H1 (cell line): ENCODE data around the gene GBA2. TPM values are rescaled to one million over a fixed set of nuclear protein-coding genes. Genes with fewer than 3 reads are reported as not detected.
A peak's percentile ranks its signal among the peaks of the same experiment; 100 is the strongest.

Source experiments
- CTCF ChIA-PET: fragments of 300-600 bp; sonication (Branson Sonifier 250); formaldehyde crosslinking; loops from one replicate; lab custom pipeline; 2021; ENCODE audit not compliant: partially characterized antibody; lab: Charles Lee
- POLR2A ChIA-PET: fragments of 300-600 bp; sonication (Branson Sonifier 250); formaldehyde crosslinking; loops from one replicate; lab custom pipeline; 2021; ENCODE audit warnings: inconsistent platforms; ENCODE audit not compliant: partially characterized antibody; lab: Charles Lee
- DNase-seq, 2 experiments: peaks; one replicate each; pipeline versions ENCODE4 v3.0.0 to v3.0.0-alpha.2; 2010 to 2022; ENCODE audit warnings: low spot score in 2 of 2, low read depth in 1 of 2, mixed read lengths in 1 of 2
- FAIRE-seq: peaks from 2 replicates; lab custom pipeline; 2011; peaks lifted over from hg19 to GRCh38; lab: Jason Lieb, UNC
- H2AFZ ChIP-seq: 2 replicates; pipeline ENCODE4 v1.8.1; 2012; ENCODE audit warnings: low read length, inconsistent platforms
- H2AK5ac ChIP-seq: 2 replicates; pipeline ENCODE4 v1.6.1; 2013; ENCODE audit warnings: low read depth, low read length
- H2BK120ac ChIP-seq: replicated peaks from 2 replicates; pipeline ENCODE3; 2013; ENCODE audit warnings: low read depth, low read length, inconsistent platforms
- H2BK12ac ChIP-seq: 2 replicates; pipeline ENCODE4 v1.6.1; 2013; ENCODE audit warnings: low read depth, low read length
- H2BK15ac ChIP-seq: 2 replicates; pipeline ENCODE4 v1.6.1; 2013; ENCODE audit warnings: low read length
- H2BK20ac ChIP-seq: 2 replicates; pipeline ENCODE4 v1.6.1; 2013; ENCODE audit warnings: low read length
- H2BK5ac ChIP-seq: 2 replicates; pipeline ENCODE4 v1.6.1; 2013; ENCODE audit warnings: low read depth, low read length
- H3K14ac ChIP-seq: 2 replicates; pipeline ENCODE4 v1.6.1; 2013; ENCODE audit warnings: inconsistent platforms; ENCODE audit not compliant: insufficient read length
- H3K18ac ChIP-seq: 2 replicates; pipeline ENCODE4 v1.6.1; 2013; ENCODE audit warnings: low read length; ENCODE audit errors: extremely low read depth
- H3K23ac ChIP-seq: 2 replicates; pipeline ENCODE4 v1.6.1; 2013; ENCODE audit warnings: inconsistent platforms; ENCODE audit not compliant: insufficient read length
- H3K23me2 ChIP-seq: 2 replicates; pipeline ENCODE4 v1.6.1; 2013; ENCODE audit warnings: low read depth, low read length
- H3K27ac ChIP-seq: 2 replicates; pipeline ENCODE4 v1.6.1; 2011; ENCODE audit warnings: low read depth, low read length, inconsistent platforms
- H3K27me3 ChIP-seq, 4 experiments: replicated peaks in 1 of 4; 1 replicate in 1 of 4; 2 replicates in 3 of 4; pipeline versions ENCODE4 v1.6.1 to v1.8.1; 2011 to 2013; ENCODE audit warnings: low read length in 3 of 4, mild to moderate bottlenecking in 3 of 4, inconsistent platforms in 2 of 4, mixed read lengths in 2 of 4, moderate library complexity in 1 of 4; ENCODE audit not compliant: control insufficient read depth in 3 of 4, insufficient read depth in 3 of 4; ENCODE audit errors: extremely low read depth in 1 of 4
- H3K36me3 ChIP-seq, 4 experiments: 2 replicates each; pipeline versions ENCODE4 v1.6.1 to v1.8.1; 2011 to 2013; ENCODE audit warnings: mild to moderate bottlenecking in 4 of 4, low read length in 3 of 4, moderate library complexity in 2 of 4, control low read depth in 1 of 4, inconsistent platforms in 1 of 4; ENCODE audit not compliant: insufficient read depth in 4 of 4, control insufficient read depth in 2 of 4
- H3K4ac ChIP-seq: replicated peaks from 2 replicates; pipeline ENCODE3; 2013; ENCODE audit warnings: low read length, low read depth, mixed read lengths, inconsistent platforms; ENCODE audit not compliant: insufficient read length
- H3K4me1 ChIP-seq, 4 experiments: replicated peaks in 1 of 4; 1 replicate in 1 of 4; 2 replicates in 3 of 4; pipeline versions ENCODE4 v1.6.1 to v1.8.1; 2011 to 2013; ENCODE audit warnings: low read length in 3 of 4, inconsistent platforms in 2 of 4, mixed read lengths in 1 of 4; ENCODE audit not compliant: insufficient read depth in 4 of 4, control insufficient read depth in 3 of 4
- H3K4me2 ChIP-seq, 2 experiments: 2 replicates each; pipeline versions ENCODE4 v1.6.1 to v1.8.1; 2011 to 2013; ENCODE audit warnings: low read depth in 2 of 2, low read length in 2 of 2, control low read depth in 1 of 2, inconsistent platforms in 1 of 2, mild to moderate bottlenecking in 1 of 2; ENCODE audit not compliant: insufficient read depth in 1 of 2
- H3K4me3 ChIP-seq, 4 experiments: fragments of 200-600, 300-600 bp in 1 of 4; sonication (generic), shearing (Covaris generic), sonication (Bioruptor Twin) in 1 of 4; 2 replicates each; pipeline versions ENCODE4 v1.5.1 to v1.8.1; 2011 to 2016; ENCODE audit warnings: low read length in 4 of 4, low read depth in 3 of 4, control low read depth in 2 of 4, inconsistent platforms in 2 of 4, mild to moderate bottlenecking in 2 of 4, mixed read lengths in 1 of 4, moderate library complexity in 1 of 4; ENCODE audit not compliant: insufficient read depth in 2 of 4; ENCODE audit errors: extremely low read depth in 1 of 4
- H3K56ac ChIP-seq: replicated peaks from 2 replicates; pipeline ENCODE3; 2013; ENCODE audit warnings: low read depth, mild to moderate bottlenecking, mixed read lengths, low read length, inconsistent platforms; ENCODE audit not compliant: insufficient read length
- H3K79me1 ChIP-seq: 2 replicates; pipeline ENCODE4 v1.6.1; 2013; ENCODE audit warnings: low read depth, low read length, control low read depth
- H3K79me2 ChIP-seq, 2 experiments: 2 replicates each; pipeline versions ENCODE4 v1.6.1 to v1.8.1; 2012 to 2013; ENCODE audit warnings: low read length in 2 of 2, mild to moderate bottlenecking in 2 of 2, inconsistent platforms in 1 of 2; ENCODE audit not compliant: insufficient read depth in 2 of 2, control insufficient read depth in 1 of 2
- H3K9ac ChIP-seq, 4 experiments: replicated peaks in 1 of 4; 1 replicate in 1 of 4; 2 replicates in 3 of 4; pipeline versions ENCODE4 v1.6.1 to v1.8.1; 2011 to 2013; ENCODE audit warnings: low read depth in 3 of 4, low read length in 3 of 4, control low read depth in 2 of 4, mild to moderate bottlenecking in 2 of 4, moderate library complexity in 2 of 4, inconsistent platforms in 1 of 4; ENCODE audit errors: extremely low read depth in 1 of 4
- H3K9me3 ChIP-seq, 2 experiments: 2 replicates each; pipeline versions ENCODE4 v1.6.1 to v1.8.1; 2012 to 2013; ENCODE audit warnings: mild to moderate bottlenecking in 2 of 2, moderate library complexity in 2 of 2, control low read depth in 1 of 2, inconsistent platforms in 1 of 2, low read depth in 1 of 2, low read length in 1 of 2, mixed read lengths in 1 of 2; ENCODE audit not compliant: insufficient read depth in 2 of 2
- H4K20me1 ChIP-seq, 2 experiments: replicated peaks in 1 of 2; 2 replicates each; pipeline versions ENCODE3 to v1.8.1; 2011 to 2013; ENCODE audit warnings: inconsistent platforms in 2 of 2, low read length in 2 of 2, mild to moderate bottlenecking in 1 of 2; ENCODE audit not compliant: insufficient read depth in 2 of 2, control insufficient read depth in 1 of 2
- H4K5ac ChIP-seq: 2 replicates; pipeline ENCODE4 v1.6.1; 2013; ENCODE audit warnings: low read length, low read depth, mixed read lengths, inconsistent platforms; ENCODE audit not compliant: insufficient read length
- H4K8ac ChIP-seq: 2 replicates; pipeline ENCODE4 v1.8.0; 2013; ENCODE audit warnings: mild to moderate bottlenecking, moderate library complexity, low read length, inconsistent platforms; ENCODE audit not compliant: insufficient read depth; ENCODE audit errors: extremely low read depth
- H4K91ac ChIP-seq: replicated peaks from 2 replicates; pipeline ENCODE3; 2013; ENCODE audit warnings: low read length, mixed read lengths, inconsistent platforms; ENCODE audit not compliant: insufficient read length
- EP300 ChIP-seq, 2 experiments: IDR thresholded peaks; 1 replicate in 1 of 2; 2 replicates in 1 of 2; pipeline ENCODE4 v1.6.1; 2011 to 2012; ENCODE audit warnings: low read depth in 2 of 2, low read length in 2 of 2, mild to moderate bottlenecking in 2 of 2, borderline replicate concordance in 1 of 2, inconsistent platforms in 1 of 2, moderate library complexity in 1 of 2
- SAP30 ChIP-seq: fragments of 300-600 bp; sonication (generic); IDR thresholded peaks from 2 replicates; pipeline ENCODE4 v1.7.1; 2012; ENCODE audit warnings: low read length, moderate library complexity, mild to moderate bottlenecking, inconsistent platforms; ENCODE audit not compliant: insufficient read depth, insufficient replicate concordance
- SIN3A ChIP-seq, 2 experiments: IDR thresholded peaks in 1 of 2; conservative IDR thresholded peaks in 1 of 2; 2 replicates each; pipeline ENCODE4 v1.6.1; 2011 to 2012; ENCODE audit warnings: low read length in 2 of 2, improper control_type of control experiment in 1 of 2, low read depth in 1 of 2, mild to moderate bottlenecking in 1 of 2
- SIRT6 ChIP-seq: IDR thresholded peaks from one replicate; pipeline ENCODE4 v1.7.1; 2012; ENCODE audit warnings: low read length, inconsistent platforms
- TAF1 ChIP-seq: IDR thresholded peaks from 2 replicates; pipeline ENCODE4 v1.6.1; 2011; ENCODE audit warnings: mild to moderate bottlenecking, low read depth, low read length
- WGBS, 2 experiments: shearing (Covaris generic) in 1 of 2; methylation state at CpG; one replicate each; pipeline versions ENCODE4 v1.1.6 to v1.1.7; 2013 to 2015; ENCODE audit warnings: low lambda C conversion rate in 2 of 2, mixed read lengths in 2 of 2, inconsistent platforms in 1 of 2, low coverage in 1 of 2, missing lambda C conversion rate in 1 of 2; ENCODE audit not compliant: insufficient replicate concordance in 2 of 2, insufficient coverage in 1 of 2, insufficient read length in 1 of 2; ENCODE audit errors: extremely low coverage in 1 of 2, missing lambda C conversion rate in 1 of 2; 5-methylcytosine and 5-hydroxymethylcytosine counted together
- polyA plus RNA-seq, 7 experiments: library from polyadenylated mRNA; depleted of rRNA in 3 of 7; stranded (reverse) in 5 of 7; unstranded in 2 of 7; fragments of >200 nt in 5 of 7; fragments of 200-250 nt in 2 of 7; gene quantifications; 1 replicate in 5 of 7; 2 replicates in 1 of 7; 4 replicates in 1 of 7; pipeline versions ENCODE4 v1.2.1 to v1.2.3, GENCODE V29; 2011 to 2013; ENCODE audit warnings: missing spikeins in 2 of 7, mixed read lengths in 2 of 7
- total RNA-seq: library from RNA; stranded (reverse); fragmentation: NEBNext Ultra II Directional; extraction: Animal tissue kit (Norgen Biotek cat#: 25700); gene quantifications from 2 replicates; pipeline ENCODE4 v1.2.1, GENCODE V29; 2021
- TF ChIP-seq, protein P1 (sequence below), 3 experiments: IDR thresholded peaks; 1 replicate in 2 of 3; 2 replicates in 1 of 3; pipeline versions ENCODE4 v1.5.1 to v1.6.1; 2011; ENCODE audit warnings: low read length in 3 of 3, mild to moderate bottlenecking in 3 of 3, inconsistent platforms in 2 of 3, low read depth in 1 of 3, moderate library complexity in 1 of 3; ENCODE audit not compliant: insufficient read depth in 1 of 3; ENCODE audit errors: control extremely low read depth in 1 of 3

Gene GBA2
- total and polyA plus RNA-seq, 2 of the 8 experiments (the other 6 are each of a cell fraction or from before 2014, with no cell fraction given), result 64.2 to 71.9 TPM

DNA sequence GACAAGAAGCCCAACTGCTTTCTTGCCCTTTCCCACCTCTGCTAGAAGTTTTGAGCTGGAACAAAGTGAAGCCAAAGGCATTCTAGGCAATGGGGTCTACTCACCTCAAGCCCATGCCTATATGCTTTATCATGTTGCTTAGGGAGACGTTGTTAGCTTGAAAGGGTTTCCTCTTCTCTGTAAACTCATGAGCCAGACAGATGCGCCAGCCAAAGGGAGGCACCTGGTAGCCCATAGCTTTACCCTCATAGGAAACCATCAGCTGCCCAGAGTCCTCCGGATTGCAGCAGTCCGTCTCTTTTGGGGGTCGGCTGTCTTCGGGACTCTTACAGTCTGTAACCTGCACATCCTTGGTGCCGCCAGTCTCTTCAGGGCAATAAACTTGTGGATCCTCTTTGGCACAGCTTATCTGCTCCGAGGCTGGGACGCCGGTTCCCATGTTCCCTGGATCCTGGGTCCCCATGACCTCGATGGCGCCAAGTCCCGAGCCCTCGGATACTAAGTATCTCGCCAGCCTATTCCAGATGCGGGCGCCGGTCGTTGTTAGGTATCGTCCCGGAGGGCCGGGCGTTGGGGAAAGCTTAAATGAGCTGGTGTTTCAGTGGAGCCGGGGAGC, 678 bp downstream of the GBA2 start:
- H3K79me1 ChIP-seq, result peaks cover 12% of the 10 kb centered on the region; the same call in 1 of the 2 replicates
- peaks cover 11% of the 10 kb centered on the region for H3K23me2 ChIP-seq
- H2BK20ac ChIP-seq, result no peak overlapping the region
- no peak for FAIRE-seq
- peaks cover 7 to 35% (median 19%) of the 10 kb centered on the region in 4 experiments; a peak in 7 of 8 replicates for H3K36me3 ChIP-seq
- H2BK12ac ChIP-seq, result no peak overlapping the region
- H3K23ac ChIP-seq, result no peak overlapping the region
- H2BK120ac ChIP-seq, result no peak overlapping the region
- no peak overlapping the region for H2BK15ac ChIP-seq
- TF ChIP-seq, protein P1, sequence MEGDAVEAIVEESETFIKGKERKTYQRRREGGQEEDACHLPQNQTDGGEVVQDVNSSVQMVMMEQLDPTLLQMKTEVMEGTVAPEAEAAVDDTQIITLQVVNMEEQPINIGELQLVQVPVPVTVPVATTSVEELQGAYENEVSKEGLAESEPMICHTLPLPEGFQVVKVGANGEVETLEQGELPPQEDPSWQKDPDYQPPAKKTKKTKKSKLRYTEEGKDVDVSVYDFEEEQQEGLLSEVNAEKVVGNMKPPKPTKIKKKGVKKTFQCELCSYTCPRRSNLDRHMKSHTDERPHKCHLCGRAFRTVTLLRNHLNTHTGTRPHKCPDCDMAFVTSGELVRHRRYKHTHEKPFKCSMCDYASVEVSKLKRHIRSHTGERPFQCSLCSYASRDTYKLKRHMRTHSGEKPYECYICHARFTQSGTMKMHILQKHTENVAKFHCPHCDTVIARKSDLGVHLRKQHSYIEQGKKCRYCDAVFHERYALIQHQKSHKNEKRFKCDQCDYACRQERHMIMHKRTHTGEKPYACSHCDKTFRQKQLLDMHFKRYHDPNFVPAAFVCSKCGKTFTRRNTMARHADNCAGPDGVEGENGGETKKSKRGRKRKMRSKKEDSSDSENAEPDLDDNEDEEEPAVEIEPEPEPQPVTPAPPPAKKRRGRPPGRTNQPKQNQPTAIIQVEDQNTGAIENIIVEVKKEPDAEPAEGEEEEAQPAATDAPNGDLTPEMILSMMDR (IDR thresholded peaks at IDR 0.05; ENCODE audit: control extremely low read depth in 1 of 3, insufficient read depth in 1 of 3, low read depth in 1 of 3, low read length in 3 of 3), result 0 out of 4 replicates have a peak, but pooled peaks of 1 of the 3 experiments have one; percentile 0
- TF ChIP-seq SIRT6 (no peak), TAF1 (0 out of 2 replicates have a peak, but pooled peaks have one; percentile 1), SIN3A (conservative IDR thresholded peaks at IDR 0.05 in 1 of 2, IDR thresholded peaks at IDR 0.05 in 1 of 2; ENCODE audit: low read depth in 1 of 2, low read length in 2 of 2) (0 out of 4 replicates have a peak, but pooled peaks of 1 of the 2 experiments have one; percentile 1), SAP30 (peak; percentile 66), EP300 (IDR thresholded peaks at IDR 0.05; ENCODE audit: borderline replicate concordance in 1 of 2, low read depth in 2 of 2, low read length in 2 of 2) (no peak)
- H4K5ac ChIP-seq, result no peak overlapping the region
- peaks cover 0 to 19% (median 5%) of the 10 kb centered on the region in 4 experiments; a peak in 5 of 7 replicates for H3K4me1 ChIP-seq
- H3K56ac ChIP-seq, result peak overlapping the region; percentile 60
- H2BK5ac ChIP-seq, result no peak overlapping the region; the same call in 1 of the 2 replicates
- H3K9ac ChIP-seq, result peak overlapping the region; percentile 66 to 81 (median 72)
- WGBS, 2 experiments, result 4% methylated on average over 24 of the region's 24 CpGs; no CpG with 5 or more reads in 1 of the 2 experiments
- no peaks in the 10 kb centered on the region for H3K27me3 ChIP-seq
- ChIA-PET POLR2A (interaction anchor here (0.8 to 7.0 kb wide), 19 partner anchors 8 to 149 kb away, joined by 3 to 59 read pairs (median 4); partner anchors contain the start of genes ARHGEF39, CCDC107, CREB3 and RMRP), CTCF (interaction anchor here (1.0 to 7.2 kb wide), 12 partner anchors 8 to 418 kb away, joined by 3 to 87 read pairs (median 4); partner anchors contain the start of genes CREB3 and TLN1)
- H3K4me2 ChIP-seq, result peak overlapping the region; percentile 98 to 99
- H2AFZ ChIP-seq, result no peak overlapping the region
- H3K9me3 ChIP-seq, result no peaks in the 10 kb centered on the region
- no peak overlapping the region for H2AK5ac ChIP-seq
- H4K20me1 ChIP-seq, result peaks cover 11 to 24% of the 10 kb centered on the region in 2 experiments
- no peak overlapping the region for H4K8ac ChIP-seq
- H3K4ac ChIP-seq, result no peak overlapping the region
- peaks cover 21 to 41% of the 10 kb centered on the region in 2 experiments for H3K79me2 ChIP-seq
- H3K18ac ChIP-seq, result no peak overlapping the region
- H3K14ac ChIP-seq, result no peak overlapping the region
- H3K4me3 ChIP-seq, result peak overlapping the region; percentile 88 to 98 (median 94)
- DNase-seq, result no peak
- peak overlapping the region; percentile 74; the same call in 1 of the 2 replicates for H3K27ac ChIP-seq
- no peak overlapping the region for H4K91ac ChIP-seq
